GM12873 (cell line): ENCODE results near the gene DUS3L.

Experiments
- CTCF ChIP-seq: IDR thresholded peaks from 2 replicates; pipeline ENCODE4 v1.5.1; 2012; ENCODE audit warnings: low read depth, mild to moderate bottlenecking, moderate library complexity, low read length, control low read depth; ENCODE audit not compliant: insufficient read depth; ENCODE audit errors: missing control alignments

DUS3L gene

GRCh38 chr19:5803441-5803751, 12.4 kb upstream of the DUS3L start:
- TF ChIP-seq CTCF, result no peak

DNA sequence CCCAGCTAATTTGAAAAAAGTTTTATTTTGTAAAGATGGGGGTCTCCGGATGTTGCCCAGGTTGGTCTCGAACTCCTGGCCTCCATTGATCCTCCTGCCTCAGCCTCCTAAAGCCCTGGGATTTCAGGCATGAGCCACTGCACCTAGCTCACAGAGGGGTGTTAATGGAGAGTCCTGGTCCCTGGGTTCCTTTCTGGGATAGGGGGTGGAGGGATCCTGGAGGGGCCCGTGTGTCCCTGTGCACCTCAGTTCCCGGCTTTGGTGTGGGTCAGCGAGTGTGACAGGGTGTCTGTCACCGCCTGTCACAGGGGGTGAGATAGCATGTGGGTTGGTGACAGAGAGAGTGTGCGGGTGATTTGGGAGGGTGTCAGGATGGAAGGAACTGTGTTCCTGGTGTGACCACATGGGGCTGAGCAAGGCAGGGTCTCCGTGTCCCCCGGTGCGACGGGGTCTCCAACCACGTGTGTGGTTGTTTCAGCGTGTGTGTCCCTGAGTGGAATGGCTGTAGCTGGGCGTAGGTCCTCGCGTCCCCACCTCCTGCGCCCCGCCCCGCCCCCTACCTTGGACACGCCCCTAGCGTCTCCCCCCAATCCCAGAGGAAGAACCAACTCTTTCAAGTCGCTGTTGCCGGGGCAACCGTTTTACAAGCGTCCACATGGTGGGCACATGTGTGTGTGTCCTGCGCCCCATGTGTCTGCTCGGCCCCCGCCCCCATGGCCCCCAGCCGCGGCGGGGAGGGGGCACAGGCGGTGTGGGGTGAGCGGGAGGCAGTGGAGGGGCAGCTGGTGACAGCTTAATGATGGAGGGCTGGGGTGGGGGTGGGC, 11.0 kb upstream of the DUS3L start:
- TF ChIP-seq CTCF, result no peak

- TF ChIP-seq CTCF, result no peak
Observed at GRCh38 chr19:5800361-5801270, 9.7 kb upstream of the DUS3L start.

DNA sequence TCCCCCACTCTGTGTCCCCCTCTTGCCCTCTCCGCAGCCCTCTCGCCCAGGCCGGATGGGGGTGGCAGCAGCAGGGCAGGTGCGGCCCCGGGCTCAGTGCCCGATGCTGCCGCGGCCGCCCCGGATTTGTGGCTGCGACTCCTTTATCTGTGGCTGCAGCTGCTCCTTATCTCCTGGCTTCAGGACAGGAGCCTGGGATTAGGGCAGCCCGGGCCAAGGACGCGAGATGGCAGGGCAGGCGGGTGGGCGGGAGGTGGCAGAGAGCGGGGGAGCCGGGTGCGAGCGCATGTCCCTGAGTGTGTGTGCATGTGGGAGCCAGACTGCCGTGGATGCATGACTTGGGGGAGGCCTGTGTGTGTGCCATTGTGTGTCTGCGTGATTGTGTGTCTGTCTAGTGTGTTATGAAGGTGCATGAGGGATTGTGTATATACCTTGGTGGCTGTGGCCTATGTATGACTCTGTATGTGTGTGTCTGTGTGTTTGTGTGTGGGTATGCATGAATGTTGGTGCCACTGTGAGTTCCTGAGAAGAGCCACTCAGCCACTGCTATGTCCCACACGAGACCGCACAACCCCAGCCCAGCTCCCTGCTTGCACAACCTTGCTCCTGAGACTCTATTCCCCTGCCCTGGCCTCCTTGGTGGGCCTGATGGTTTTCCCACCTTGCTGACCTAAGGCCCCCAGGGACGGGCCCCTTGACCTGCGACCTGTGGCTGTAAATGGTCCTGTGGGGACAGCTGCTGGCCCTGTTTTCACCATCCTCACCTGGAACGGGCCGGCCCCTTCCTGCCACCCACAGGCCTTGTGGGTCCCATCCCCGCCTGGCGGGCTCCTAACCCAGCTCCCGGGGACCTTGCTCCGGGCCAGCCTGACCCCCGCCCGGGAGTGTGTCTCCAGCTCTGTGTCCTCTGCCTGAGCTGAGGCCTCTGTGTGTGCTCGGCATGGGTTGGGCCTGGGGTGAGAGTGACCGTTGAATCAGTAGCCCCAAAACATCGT, 8.6 kb upstream of the DUS3L start:
- no peak for TF ChIP-seq CTCF

- TF ChIP-seq CTCF, result no peak
Observed at GRCh38 chr19:5798244-5798643, 7.3 kb upstream of the DUS3L start.

DNA sequence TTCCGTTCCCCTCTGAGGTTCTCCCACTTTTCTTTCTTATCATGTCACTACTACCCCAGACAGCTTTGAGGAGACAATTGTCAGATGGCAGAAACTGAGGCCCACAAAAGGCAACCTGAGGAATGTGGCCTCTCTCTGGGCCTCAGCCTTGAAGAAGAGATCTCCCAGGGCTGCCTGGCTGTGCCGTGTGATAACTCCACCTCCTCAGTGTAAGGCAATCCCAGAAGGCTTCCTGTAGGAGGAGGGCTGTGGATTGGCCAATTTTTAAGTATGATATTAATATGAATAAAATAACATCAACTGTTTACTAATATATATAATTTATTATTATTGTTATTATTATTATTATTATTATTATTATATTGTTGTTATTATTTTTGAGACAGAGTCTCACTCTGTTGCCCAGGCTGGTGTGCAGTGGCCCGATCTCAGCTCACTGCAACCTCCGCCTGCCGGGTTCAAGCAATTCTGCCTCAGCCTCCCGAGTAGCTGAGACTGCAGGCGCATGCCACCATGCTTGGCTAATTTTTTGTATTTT, 4.5 kb upstream of the DUS3L start:
- no peak for TF ChIP-seq CTCF
